Fibroblast of lung (primary cell): ENCODE data around the gene DDX50.

Source experiments
- EZH2 ChIP-seq: IDR thresholded peaks from 2 replicates; pipeline ENCODE4 v1.5.1; 2012; ENCODE audit warnings: low read length, control low read depth, mild to moderate bottlenecking; ENCODE audit errors: missing control alignments
- TF ChIP-seq, protein P1 (sequence below), 2 donors: IDR thresholded peaks in 1 of 2; conservative IDR thresholded peaks in 1 of 2; 1 replicate in 1 of 2; 2 replicates in 1 of 2; pipeline ENCODE4 v1.5.1; 2011 to 2012; ENCODE audit warnings: low read length in 2 of 2, control low read depth in 1 of 2, inconsistent platforms in 1 of 2, low read depth in 1 of 2, mild to moderate bottlenecking in 1 of 2

DNA sequence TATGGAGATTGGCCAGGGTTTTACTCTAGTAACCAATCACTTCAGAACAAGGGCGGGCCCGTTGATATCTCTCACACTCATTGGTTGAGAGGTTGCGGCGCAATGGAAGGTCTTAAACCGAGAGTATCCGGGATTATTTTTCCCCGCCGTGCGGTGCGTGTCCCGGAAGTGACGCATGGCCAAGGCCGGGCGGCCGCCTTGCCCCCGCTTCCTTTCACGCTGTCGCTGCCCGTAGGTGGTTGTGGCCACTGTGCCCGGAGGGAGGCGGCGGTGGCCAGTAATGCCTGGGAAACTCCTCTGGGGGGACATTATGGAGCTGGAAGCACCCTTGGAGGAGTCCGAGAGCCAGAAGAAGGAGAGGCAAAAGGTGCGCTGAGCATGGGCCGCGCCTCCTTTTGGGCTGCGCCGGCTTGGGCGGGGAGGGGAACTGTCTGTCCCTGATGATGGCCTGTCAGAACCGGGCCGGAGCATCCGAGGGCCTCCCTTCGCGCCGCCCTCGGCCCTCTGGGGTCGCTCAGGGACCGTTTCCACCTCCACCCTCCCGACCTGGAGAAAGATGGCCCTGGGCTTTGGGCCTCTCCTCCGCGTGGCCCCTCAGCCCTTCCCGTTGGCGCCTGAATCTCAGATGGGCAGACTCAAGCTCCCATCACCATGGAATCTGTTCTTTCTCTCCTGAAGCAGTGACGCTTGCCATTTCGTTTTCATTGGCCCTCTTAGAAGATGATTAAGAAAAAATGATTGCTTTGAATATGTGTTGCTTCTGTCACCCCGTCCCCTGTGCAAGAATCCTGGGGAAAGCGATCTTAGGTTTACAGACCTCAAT, at the start of gene DDX50:
- TF ChIP-seq, protein P1, sequence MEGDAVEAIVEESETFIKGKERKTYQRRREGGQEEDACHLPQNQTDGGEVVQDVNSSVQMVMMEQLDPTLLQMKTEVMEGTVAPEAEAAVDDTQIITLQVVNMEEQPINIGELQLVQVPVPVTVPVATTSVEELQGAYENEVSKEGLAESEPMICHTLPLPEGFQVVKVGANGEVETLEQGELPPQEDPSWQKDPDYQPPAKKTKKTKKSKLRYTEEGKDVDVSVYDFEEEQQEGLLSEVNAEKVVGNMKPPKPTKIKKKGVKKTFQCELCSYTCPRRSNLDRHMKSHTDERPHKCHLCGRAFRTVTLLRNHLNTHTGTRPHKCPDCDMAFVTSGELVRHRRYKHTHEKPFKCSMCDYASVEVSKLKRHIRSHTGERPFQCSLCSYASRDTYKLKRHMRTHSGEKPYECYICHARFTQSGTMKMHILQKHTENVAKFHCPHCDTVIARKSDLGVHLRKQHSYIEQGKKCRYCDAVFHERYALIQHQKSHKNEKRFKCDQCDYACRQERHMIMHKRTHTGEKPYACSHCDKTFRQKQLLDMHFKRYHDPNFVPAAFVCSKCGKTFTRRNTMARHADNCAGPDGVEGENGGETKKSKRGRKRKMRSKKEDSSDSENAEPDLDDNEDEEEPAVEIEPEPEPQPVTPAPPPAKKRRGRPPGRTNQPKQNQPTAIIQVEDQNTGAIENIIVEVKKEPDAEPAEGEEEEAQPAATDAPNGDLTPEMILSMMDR (conservative IDR thresholded peaks at IDR 0.05 in 1 of 2, IDR thresholded peaks at IDR 0.05 in 1 of 2; ENCODE audit: low read depth in 1 of 2, low read length in 2 of 2) = no peak
- TF ChIP-seq EZH2 = no peak
